HG03039 (cell line): ENCODE results near the gene DOHH.
"Not testable (repeated sequence)": the region's sequence is repeated elsewhere in the genome, so short reads cannot be mapped to it uniquely, and the experiment has no call there.

Source experiments
- ATAC-seq: cut with Tn5 transposase; IDR thresholded peaks from one replicate; pipeline ENCODE4 v1.9.1; 2021; ENCODE audit warnings: mild to moderate bottlenecking, moderate library complexity; ENCODE audit not compliant: unreplicated experiment

Gene DOHH

DNA sequence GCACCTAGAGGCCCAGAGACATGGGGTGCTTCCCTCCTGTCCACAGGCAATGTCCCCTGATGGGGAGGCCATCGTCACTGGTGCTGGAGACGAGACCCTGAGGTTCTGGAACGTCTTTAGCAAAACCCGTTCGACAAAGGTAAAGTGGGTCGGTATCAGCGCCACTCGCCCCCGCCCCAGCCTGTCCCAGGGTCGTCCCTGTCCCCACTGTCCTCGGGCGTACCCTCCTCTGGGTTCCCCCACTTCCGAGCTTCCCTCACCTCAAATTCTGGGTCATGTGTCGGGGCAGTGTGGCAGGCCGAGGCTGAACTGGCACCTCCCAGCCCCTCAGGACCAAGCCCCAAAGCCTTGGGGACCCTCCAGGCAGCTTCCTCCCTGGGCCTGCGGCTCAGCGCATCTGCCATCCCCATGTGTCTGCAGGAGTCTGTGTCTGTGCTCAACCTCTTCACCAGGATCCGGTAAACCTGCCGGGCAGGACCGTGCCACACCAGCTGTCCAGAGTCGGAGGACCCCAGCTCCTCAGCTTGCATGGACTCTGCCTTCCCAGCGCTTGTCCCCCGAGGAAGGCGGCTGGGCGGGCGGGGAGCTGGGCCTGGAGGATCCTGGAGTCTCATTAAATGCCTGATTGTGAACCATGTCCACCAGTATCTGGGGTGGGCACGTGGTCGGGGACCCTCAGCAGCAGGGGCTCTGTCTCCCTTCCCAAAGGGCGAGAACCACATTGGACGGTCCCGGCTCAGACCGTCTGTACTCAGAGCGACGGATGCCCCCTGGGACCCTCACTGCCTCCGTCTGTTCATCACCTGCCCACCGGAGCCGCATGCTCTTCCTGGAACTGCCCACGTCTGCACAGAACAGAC lies 34.1 kb upstream of the DOHH start:
- no peak for ATAC-seq

DNA sequence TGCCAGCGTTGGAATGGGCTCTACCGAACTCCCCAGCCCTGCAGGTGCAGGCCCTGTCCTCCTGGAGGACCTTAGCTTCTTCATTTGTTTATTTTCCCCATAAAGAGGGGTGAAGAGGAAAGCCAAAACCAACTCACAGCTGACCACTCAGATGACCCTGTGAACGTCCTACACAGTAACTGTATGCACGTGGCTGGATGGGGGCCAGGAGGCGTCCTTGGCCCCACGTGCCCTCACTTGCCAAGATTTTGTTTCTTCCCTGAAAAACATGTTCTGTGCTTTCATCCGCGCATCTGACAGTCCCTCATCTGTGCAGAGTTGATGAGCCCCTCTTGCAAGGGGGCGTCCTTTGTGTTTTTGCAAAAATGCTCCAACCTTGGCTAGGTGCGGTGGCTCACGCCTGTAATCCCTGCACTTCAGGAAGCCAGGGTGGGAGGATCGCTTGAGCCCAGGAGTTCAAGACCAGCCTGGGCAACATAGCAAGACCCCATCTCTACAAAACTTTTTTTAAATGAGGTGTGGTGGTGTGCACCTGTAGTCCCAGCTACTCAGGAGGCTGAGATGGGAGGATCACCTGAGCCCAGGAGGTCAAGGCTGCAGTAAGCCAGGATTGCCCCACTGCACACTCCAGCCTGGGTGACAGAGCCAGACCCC lies 33.2 kb upstream of the DOHH start:
- ATAC-seq: no peak

DNA sequence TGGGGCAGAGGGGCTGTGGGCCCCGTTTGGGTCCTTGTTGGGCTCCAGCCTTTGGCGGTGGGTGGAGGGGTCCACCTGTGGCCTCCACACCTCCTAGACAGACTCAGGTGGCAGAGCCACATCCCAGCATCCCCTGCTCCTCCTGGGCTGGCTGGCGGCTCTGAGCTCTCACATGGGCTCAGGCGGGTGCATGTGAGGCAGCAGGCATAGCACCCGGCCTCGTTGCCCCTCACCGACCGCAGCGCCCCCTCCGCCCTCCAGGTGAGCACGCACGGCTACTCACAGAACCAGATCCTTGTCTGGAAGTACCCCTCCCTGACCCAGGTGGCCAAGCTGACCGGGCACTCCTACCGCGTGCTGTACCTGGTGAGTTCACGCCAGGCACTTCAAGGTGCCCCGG lies 32.6 kb upstream of the DOHH start:
- ATAC-seq: no peak

DNA sequence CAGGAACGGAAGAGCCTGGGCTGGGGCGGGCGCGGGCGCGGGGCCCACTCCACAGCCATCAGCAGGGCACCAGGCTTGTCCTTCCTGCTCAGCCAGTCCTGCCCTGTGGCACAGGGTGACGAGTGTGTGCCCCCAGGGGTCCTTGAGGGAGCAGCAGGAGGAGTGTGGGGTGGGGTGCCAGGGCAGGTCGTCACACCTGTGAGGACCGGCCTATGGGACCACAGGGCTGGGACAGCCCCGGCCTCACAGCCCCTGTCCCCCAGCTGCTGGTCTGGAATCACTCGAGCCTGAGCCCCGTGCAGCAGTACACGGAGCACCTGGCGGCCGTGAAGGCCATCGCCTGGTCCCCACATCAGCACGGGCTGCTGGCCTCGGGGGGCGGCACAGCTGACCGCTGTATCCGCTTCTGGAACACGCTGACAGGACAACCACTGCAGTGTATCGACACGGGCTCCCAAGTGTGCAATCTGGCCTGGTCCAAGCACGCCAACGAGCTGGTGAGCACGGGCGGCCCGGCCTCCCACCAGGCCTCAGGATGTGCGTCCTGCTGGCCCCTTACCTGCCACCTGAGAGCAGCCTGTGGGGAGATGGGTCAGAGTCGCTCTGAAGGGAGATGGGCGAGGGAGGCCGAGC lies 31.8 kb upstream of the DOHH start:
- ATAC-seq: no peak

DNA sequence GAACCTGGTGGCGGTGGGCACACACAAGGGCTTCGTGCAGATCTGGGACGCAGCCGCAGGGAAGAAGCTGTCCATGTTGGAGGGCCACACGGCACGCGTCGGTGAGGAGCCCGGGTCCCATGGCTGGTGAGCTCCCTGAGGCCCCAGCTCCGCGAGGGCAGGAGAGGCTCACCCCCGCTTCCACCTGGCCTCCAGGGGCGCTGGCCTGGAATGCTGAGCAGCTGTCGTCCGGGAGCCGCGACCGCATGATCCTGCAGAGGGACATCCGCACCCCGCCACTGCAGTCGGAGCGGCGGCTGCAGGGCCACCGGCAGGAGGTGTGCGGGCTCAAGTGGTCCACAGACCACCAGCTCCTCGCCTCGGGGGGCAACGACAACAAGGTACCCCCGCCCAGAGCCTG lies 31.2 kb upstream of the DOHH start:
- no peak for ATAC-seq

DNA sequence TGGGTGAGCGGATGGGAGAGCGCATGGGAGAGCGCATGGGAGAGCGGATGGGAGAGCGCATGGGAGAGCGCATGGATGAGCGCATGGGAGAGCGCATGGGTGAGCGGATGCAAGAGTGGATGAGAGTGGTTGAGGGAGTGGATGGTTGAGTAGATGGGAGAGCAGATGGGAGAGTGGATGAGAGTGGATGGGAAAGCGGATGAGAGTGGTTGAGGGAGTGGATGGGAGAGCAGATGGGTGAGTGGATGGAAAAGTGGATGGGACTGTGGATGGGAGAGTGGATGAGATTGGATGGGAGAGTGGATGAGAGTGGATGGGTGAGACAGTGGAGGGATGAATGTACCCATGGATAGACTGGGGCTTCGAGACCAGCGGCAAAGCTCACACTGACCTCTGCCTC lies 29.9 kb upstream of the DOHH start:
- ATAC-seq: no peak

DNA sequence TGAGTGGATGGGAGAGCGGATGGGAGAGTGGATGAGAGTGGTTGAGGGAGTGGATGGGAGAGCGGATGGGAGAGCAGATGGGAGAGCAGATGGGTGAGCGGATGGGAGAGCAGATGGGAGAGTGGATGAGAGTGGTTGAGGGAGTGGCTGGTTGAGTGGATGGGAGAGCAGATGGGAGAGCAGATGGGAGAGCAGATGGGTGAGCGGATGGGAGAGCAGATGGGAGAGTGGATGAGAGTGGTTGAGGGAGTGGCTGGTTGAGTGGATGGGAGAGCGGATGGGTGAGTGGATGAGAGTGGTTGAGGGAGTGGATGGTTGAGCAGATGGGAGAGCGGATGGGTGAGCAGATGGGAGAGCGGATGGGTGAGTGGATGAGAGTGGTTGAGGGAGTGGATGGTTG lies 28.8 kb upstream of the DOHH start:
- ATAC-seq: not testable (repeated sequence)

DNA sequence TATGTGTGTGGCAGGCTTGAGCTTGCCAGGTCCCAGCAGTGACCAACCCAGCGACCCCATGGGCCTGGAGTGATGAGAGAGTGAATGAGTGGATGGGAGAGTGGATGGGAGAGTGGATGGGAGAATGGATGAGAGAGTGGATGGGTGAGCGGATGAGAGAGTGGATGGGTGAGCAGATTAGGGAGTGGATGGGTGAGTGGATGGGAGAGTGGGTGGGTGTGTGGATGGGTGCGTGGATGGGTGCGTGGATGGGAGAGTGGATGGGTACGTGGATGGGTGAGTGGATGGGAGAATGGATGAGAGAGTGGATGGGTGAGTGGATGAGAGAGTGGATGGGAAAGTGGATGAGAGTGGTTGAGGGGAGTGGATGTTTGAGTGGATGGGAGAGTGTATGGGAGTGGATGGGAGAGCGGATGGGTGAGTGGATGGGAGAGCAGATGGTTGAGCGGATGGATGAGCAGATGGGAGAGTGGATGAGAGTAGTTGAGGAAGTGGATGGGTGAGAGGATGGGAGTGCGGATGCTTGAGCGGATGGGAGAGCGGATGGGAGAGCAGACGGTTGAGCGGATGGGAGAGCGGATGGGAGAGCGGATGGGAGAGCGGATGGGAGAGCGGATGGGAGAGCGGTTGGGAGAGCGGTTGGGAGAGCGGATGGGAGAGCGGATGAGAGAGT lies 28.2 kb upstream of the DOHH start:
- ATAC-seq: no peak

DNA sequence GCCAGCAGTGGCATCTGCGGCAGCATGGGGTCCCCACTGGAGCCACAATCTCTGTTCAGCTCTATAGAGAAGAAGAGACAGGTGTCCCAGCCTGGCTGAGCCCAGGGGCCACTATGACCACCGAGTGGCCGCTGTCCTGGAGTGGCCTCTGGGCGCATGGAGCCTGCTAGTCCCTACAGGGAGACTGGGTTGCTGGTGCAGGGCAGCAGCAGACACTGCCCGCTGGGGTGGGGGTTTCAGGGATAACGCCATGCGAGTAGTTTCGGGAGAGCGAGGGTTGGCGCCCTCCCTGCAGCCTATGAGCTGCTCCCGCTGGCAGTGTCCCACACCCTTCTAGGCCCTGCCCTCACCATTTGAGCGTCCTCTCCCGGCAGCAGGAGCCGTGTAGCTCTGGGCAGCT lies 27.6 kb upstream of the DOHH start:
- ATAC-seq: no peak

DNA sequence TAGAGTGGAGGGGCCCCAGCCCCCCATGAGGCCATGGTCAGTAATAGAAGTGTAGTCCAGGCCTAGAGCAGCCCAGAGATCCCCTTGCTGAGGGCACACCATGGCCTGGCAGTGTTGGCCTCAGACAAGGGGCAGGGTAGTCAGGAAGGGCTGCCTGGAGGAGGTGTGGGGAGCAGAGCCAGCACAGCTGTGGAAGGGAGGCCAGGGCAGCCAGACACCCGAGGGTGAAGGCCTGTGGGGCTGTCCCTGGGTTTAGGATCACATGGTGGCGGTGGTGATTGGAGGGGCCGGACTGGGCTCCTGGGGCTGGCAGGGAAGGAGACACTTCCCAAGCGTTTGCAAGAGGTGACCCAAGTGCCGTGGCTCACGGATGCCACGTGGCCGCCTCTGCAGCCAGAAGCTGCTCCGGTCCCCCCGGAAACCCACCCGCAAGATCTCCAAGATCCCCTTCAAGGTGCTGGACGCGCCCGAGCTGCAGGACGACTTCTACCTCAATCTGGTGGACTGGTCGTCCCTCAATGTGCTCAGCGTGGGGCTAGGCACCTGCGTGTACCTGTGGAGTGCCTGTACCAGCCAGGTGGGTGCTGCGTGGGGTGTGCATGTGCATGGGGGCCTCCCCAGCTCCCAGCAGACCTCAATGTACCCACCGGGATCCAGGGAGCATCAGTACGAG lies 26.9 kb upstream of the DOHH start:
- no peak for ATAC-seq

DNA sequence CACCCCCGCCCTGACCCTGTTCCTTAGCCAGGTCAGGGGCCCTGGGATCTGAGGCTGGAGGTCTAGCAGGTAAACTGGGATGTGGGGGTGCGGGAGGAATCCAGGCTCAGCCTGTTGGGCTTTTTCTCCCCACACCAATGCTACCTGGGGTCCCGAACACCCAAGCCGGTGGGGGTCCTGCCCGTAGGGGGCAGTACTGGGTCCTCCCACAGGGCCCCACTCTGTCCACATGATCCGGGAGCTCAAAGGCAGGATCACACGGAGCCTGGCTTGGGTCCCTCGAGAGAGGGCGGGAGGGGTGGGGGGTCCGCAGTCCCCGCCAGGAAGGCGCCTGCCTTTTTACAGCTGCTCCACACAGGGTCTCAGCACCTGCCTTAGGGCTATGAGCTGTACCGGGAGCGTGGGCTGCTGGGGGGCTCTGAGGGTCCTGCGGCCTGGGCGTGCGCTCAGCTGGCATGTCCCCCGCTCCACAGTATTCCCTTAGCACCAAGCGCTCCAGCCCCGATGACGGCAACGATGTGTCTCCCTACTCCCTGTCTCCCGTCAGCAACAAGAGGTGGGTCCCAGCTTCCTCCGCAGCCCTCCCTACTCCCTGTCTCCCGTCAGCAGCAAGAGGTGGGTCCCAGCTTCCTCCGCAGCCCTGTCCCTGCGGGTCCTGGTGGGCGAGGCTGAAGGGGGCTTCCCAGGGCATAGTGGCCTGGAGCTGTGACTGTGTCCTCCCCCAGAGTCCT lies 26.2 kb upstream of the DOHH start:
- no peak for ATAC-seq

DNA sequence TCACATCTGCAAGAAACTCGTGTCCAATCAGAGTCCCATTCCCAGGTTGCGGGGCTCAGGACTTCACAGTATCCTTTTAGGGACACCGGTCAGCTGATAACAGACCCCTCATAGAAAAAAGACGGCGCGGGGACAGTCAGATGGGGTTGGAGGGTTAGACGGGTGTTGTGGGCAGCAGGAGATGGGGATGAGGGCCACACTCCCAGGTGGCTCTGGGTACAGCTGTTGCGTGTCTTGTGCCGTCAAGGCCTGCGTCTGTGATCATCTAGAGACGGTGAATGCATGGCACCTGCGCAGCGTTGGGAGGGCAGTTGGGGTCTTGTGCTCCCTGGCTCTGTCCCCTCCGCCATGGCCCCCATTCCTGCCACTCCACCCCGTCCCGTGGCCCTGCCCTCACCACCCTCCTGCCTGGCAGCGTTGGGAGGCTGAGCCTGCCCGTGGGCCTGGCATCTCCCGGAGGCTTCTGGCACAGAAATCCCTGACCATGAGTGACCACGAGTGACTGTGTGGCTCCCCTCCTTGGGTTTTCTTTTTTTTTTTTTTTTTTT lies 24.5 kb upstream of the DOHH start:
- no peak for ATAC-seq

DNA sequence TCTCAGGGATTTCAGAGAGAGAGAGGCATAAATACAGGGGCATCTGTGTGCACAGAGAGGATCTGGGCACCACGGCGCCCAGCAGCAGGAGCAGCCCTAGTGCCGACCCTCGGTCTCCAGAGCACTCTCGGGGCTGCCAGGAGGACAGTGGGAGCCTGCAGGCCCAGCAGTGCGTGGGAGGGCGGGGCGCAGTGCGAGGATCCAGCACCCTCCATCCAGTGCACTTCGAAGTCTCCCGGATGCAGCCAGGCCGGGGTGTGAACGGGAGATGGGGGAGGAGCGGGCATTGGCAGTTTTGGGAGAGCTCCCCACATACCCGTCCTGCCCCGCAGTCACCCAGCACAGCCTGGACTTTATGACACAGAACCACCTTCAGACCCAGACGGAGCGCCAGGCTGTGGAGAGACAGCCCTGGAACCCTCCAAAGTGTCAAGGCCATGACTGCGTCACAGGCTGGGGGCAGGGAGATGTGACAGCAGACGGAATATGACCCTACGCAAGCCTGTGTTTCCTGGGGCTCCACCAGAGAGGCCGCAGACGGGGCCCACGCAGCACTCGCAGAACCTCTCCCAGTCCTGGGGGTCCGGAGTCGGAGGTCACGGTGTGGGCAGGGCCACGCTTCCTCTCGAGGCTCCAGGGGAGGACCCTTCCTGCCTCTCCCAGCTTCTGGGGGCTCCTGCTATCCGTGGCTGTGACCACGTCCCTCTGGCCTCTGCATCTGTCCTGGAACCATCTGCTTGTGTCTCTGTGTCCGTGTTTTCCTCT lies 23.8 kb upstream of the DOHH start:
- ATAC-seq: no peak

DNA sequence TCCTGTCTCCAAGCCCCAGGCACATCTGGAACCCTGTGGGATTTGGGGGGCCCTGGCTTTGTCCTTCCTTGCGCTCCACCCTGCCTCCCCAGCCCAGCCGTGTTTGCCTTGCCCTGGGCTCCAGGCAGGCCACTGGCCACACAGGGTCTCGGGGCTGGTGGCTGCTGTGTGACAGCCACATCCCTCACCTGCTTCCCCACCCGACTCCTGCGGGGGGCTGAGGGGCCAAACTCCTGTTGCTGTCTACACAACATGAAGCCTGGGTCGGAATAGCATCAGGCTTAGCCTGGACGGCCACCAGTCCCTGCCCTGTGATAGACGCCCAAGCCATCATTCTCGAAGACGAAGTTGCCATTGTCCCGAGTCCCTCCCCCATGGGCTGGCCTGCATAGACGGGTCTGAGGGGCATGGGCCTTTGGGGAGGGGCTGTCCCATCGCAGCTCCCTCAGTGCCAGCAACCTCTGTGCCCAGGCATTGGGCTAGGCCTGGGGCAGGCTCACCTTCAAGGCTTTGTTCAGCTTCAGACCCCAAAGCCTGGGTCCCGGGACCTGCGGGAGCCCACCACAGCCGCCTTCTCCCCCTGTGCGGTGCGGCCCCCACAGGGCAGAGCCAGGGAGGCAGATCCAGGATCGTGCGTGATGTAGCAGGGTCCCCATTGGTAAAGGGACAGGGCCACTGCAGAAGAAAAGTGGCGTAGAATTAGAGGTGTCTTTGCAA lies 23.0 kb upstream of the DOHH start:
- no peak for ATAC-seq

DNA sequence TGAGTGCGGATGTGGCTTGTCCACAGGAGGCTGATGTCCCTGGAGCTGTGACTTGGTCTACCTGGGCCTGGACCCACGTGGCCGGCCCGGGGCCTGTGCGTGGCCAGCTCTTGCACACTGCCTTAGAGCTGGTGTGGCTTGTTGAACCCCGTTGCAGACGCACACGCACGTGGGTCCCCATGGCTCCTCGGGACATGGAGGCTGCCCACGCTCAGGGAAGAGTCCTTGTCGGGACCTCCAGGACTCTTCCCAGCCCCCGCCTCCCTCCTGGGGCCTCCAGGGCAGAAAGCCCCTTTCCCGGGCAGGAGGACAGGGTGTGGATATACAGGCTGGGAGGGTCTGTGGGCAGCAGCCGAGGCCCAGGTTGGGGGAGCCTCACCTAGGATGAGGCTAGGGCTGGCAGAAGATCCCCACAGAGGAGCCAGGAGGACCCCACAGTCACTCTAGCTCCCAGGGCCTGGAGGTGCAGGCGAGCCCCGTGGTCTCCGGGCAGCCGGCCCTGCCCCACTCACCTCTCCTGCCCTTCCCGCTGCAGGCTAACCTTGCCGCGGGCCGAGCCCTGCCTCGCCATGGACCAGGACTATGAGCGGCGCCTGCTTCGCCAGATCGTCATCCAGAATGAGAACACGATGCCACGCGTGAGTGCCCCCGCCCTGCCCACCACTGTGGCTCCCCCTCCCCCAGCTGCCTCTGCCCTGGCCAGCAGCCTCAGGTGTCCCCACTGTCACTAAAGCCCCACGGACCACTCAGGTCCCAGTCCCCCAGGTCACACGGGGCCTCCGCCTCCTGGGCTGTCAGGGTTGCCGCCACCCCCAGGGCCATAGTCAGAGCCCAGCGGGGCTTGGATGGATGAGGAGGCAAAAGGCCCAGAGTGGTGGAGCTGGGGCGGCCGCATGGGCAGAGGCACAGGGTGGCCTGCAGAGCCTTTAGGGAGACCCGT lies 22.2 kb upstream of the DOHH start:
- ATAC-seq: no peak

DNA sequence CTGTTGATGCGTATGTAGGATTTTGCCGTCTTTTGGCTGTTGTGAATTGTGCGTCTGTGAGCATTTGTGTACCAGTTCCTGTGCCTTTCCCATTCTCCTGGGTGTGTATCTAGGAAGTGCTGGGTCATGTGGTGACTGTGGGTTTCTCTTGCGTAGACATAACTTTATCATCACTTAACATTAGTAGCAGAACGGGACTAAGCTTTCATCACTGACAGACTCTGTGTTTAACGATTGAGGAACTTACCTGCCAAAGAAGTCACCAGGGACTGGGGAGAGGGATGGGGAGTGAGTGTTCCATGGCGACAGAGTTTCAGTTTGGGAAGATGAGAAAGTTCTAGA lies 20.6 kb upstream of the DOHH start:
- ATAC-seq: no peak

DNA sequence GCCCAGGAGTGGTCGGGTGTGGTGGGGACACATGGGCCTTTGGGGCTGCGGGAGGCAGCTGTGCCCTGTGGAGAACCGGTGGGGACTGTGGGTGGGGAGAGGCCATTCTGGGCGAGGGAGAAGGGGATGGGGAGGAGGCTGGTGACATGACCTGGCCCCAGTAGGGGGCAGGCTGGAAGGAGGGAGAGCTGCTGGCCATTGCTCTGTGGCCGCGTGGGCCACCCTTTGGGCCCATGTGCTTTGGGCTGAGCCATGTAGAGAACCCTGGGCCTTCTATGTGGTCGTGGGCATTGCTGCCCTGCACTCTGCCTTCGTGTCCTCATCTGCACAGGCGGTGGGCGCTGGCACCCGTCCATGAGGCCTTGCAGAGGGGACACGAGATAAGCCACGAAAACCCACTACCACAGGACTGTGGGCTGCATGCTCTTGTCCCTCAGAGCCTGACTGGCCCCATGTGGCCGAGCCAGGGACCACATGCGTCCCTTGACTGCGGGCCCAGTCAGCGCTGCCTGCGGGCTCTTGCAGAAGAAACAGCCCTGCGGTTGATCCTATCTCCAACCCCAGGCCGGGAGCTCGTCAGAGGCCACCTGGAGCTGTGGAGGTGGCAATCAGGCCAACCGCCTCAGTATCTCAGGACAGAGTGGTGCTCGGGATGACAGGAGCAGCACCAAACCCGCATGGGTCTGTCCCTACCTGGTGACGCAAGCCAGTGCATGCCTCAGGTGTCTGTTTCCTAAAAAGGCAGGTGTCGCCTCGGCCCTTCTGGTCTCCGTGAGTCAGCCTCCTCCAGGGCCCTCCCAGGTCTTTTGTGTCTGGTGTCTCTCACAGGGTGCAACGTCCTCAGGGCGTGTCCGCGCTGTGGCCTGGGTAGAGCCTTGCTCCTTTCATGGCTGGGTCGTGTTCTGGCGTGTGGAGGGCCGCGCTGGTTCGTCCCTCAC lies 20.0 kb upstream of the DOHH start:
- no peak for ATAC-seq
